Hepatocyte (in vitro differentiated cells): ENCODE results near the gene ACOX2. TPM values are rescaled to one million over a fixed set of nuclear protein-coding genes. Genes with fewer than 3 reads are reported as not detected.

Source experiments
- DNase-seq: peaks from one replicate; pipeline ENCODE4 v3.0.0-alpha.2; 2016; ENCODE audit warnings: low spot score
- H2AFZ ChIP-seq: fragments of 200-600 bp; sonication (generic); 2 replicates; pipeline ENCODE4 v1.6.0; 2016; ENCODE audit warnings: antibody characterized with exemption, mild to moderate bottlenecking
- H3K27ac ChIP-seq: fragments of 200-600 bp; sonication (generic); 2 replicates; pipeline ENCODE4 v1.5.1; 2016; ENCODE audit warnings: mild to moderate bottlenecking
- H3K27me3 ChIP-seq: fragments of 200-600 bp; sonication (generic); 2 replicates; pipeline ENCODE4 v1.6.1; 2016
- H3K36me3 ChIP-seq: fragments of 200-600 bp; sonication (generic); replicated peaks from 2 replicates; pipeline ENCODE4 v1.5.1; 2016; ENCODE audit warnings: low read depth; ENCODE audit not compliant: insufficient read depth
- H3K4me1 ChIP-seq: fragments of 200-600 bp; sonication (generic); 2 replicates; pipeline ENCODE4 v1.5.1; 2016; ENCODE audit warnings: mild to moderate bottlenecking, moderate library complexity; ENCODE audit not compliant: insufficient read depth
- H3K4me2 ChIP-seq: fragments of 200-600 bp; sonication (generic); 2 replicates; pipeline ENCODE4 v1.6.0; 2016
- H3K4me3 ChIP-seq: fragments of 200-600 bp; sonication (generic); 2 replicates; pipeline ENCODE4 v1.5.1; 2016; ENCODE audit warnings: mild to moderate bottlenecking
- H3K79me2 ChIP-seq: fragments of 200-600 bp; sonication (generic); 2 replicates; pipeline ENCODE4 v1.6.0; 2017; ENCODE audit warnings: mild to moderate bottlenecking
- H3K9me2 ChIP-seq: fragments of 200-600 bp; sonication (generic); replicated peaks from 2 replicates; pipeline ENCODE4 v1.6.0; 2017; ENCODE audit warnings: mild to moderate bottlenecking; ENCODE audit not compliant: insufficient read depth
- H3K9me3 ChIP-seq: fragments of 200-600 bp; sonication (generic); 2 replicates; pipeline ENCODE4 v1.5.1; 2016; ENCODE audit warnings: low read depth, mild to moderate bottlenecking
- H4K20me1 ChIP-seq: fragments of 200-600 bp; sonication (generic); 2 replicates; pipeline ENCODE4 v1.6.0; 2016; ENCODE audit warnings: mild to moderate bottlenecking; ENCODE audit not compliant: insufficient read depth, poor library complexity, severe bottlenecking
- EZH2 ChIP-seq: fragments of 200-600 bp; sonication (generic); IDR thresholded peaks from 2 replicates; pipeline ENCODE4 v1.6.1; 2016; ENCODE audit warnings: antibody characterized with exemption, mild to moderate bottlenecking, borderline replicate concordance
- EZH2phosphoT487 ChIP-seq: fragments of 200-600 bp; sonication (generic); IDR thresholded peaks from one replicate; pipeline ENCODE4 v1.6.1; 2018; ENCODE audit warnings: antibody characterized with exemption, mild to moderate bottlenecking, low read depth, moderate library complexity; ENCODE audit not compliant: unreplicated experiment, severe bottlenecking
- WGBS: methylation state at CpG from one replicate; pipeline ENCODE4 v1.1.6; 2016; ENCODE audit warnings: low lambda C conversion rate; ENCODE audit errors: missing lambda C conversion rate; 5-methylcytosine and 5-hydroxymethylcytosine counted together
- polyA plus RNA-seq: library from polyadenylated mRNA; unstranded; fragments of >200 nt; fragmentation: Nextera tagmentation; extraction: Ambion mirVana; gene quantifications from 2 replicates; pipeline ENCODE4 v1.2.1, GENCODE V29; 2016
- total RNA-seq: library from RNA; depleted of rRNA; stranded (reverse); fragments of >200 nt; gene quantifications from 2 replicates; pipeline ENCODE4 v1.2.3, GENCODE V29; 2014
- TF ChIP-seq, protein P1 (sequence below): fragments of 200-600 bp; sonication (generic); IDR thresholded peaks from 2 replicates; pipeline ENCODE4 v1.5.1; 2016; ENCODE audit warnings: antibody characterized with exemption, mild to moderate bottlenecking; ENCODE audit not compliant: poor library complexity

The ACOX2 gene
- total and polyA plus RNA-seq, 2 experiments from 2014 or later: 26.2 to 30.6 TPM

DNA sequence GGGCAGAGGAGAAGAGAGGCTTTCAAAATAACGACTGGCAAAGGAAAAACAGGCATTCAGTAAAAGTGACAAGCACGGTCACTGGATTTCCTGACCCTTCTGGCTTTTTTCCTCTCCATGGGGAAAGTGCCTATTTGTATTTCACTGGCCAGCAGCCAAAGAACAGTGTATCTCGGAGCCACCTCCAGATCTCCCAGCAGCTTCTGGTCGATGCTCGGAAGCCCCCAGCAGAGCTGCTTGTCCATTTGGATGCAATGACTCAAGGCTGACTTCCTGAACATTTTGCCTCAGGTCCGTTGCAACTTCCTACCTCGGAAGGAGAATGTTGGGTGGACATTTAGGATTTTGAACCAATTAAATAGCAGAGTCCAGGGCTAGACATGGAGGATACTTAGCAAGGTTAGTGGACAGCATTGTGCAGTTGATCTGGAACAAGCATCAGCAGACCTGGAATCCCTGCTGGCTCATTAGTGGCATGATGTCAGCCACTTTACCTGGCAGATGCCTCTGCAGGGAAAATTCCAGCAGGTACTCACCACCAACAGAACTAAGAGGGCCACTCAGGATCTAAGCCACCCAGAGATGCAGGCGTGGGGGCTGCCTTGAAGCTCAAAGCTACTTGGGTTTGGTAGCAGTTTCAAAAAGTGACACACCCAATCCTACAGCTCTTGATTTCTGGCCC lies 39.1 kb upstream of the ACOX2 start:
- Histone ChIP-seq H2AFZ (no peak overlapping the region), H3K79me2 (no peaks in the 10 kb centered on the region), H3K4me2 (no peak overlapping the region), H4K20me1 (no peaks in the 10 kb centered on the region), H3K4me1 (peaks cover 5% of the 10 kb centered on the region), H3K9me3 (no peaks in the 10 kb centered on the region), H3K36me3 (no peaks in the 10 kb centered on the region), H3K27ac (no peak overlapping the region), H3K4me3 (no peak overlapping the region), H3K9me2 (no peaks in the 10 kb centered on the region), H3K27me3 (no peaks in the 10 kb centered on the region)
- TF ChIP-seq EZH2 (no peak), EZH2phosphoT487 (no peak)
- TF ChIP-seq, protein P1, sequence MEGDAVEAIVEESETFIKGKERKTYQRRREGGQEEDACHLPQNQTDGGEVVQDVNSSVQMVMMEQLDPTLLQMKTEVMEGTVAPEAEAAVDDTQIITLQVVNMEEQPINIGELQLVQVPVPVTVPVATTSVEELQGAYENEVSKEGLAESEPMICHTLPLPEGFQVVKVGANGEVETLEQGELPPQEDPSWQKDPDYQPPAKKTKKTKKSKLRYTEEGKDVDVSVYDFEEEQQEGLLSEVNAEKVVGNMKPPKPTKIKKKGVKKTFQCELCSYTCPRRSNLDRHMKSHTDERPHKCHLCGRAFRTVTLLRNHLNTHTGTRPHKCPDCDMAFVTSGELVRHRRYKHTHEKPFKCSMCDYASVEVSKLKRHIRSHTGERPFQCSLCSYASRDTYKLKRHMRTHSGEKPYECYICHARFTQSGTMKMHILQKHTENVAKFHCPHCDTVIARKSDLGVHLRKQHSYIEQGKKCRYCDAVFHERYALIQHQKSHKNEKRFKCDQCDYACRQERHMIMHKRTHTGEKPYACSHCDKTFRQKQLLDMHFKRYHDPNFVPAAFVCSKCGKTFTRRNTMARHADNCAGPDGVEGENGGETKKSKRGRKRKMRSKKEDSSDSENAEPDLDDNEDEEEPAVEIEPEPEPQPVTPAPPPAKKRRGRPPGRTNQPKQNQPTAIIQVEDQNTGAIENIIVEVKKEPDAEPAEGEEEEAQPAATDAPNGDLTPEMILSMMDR: no peak
- no peak for DNase-seq
- 64% methylated on average over 8 of the region's 8 CpGs for WGBS

DNA sequence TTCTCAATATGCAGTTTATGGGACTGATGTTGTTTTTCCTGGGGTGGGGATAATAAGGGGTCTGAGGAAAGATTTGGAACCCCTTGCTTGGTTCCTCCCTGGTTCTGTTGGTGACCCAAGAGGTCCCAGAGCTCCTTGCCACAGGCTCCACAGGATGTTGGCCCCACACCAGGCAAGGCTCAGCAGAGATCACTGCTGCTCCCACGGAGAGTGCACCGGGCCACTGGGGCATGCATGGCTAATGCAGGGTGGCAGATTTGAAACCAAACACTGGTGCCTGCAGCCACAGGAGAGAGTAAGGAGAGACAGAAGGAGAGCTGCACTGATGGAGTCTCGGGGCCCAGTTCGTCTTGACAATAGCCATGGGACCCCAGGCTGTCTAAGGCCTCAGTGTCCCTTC lies 37.7 kb upstream of the ACOX2 start:
- peaks cover 5% of the 10 kb centered on the region for H3K4me1 ChIP-seq

DNA sequence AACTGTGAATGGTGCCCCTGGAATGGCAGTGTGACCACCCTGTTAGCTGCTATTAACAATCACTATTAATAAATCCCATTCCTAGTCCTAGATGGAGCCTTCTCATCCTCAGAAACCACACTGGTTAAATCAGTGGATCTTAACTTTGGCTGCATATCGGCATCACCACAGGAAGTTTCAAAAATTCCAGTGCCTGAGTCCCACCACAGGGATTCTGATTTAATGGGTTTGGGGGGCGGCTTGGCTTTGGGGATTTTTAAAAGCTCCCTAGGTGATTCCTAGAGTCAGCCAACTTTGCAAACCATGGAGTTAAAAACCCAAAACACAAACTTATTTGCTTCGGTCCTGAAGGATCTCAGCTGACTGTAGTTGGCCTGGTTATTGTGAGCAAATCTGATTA lies 37.1 kb upstream of the ACOX2 start:
- Histone ChIP-seq H3K9me2 (no peaks in the 10 kb centered on the region), H4K20me1 (no peaks in the 10 kb centered on the region), H3K27me3 (no peaks in the 10 kb centered on the region), H3K27ac (no peak overlapping the region), H3K4me1 (peaks cover 5% of the 10 kb centered on the region), H2AFZ (no peak overlapping the region), H3K4me2 (no peak overlapping the region), H3K36me3 (no peaks in the 10 kb centered on the region), H3K4me3 (no peak overlapping the region), H3K9me3 (no peaks in the 10 kb centered on the region), H3K79me2 (no peaks in the 10 kb centered on the region)
- WGBS: 81% methylated on average over 3 of the region's 3 CpGs
- no peak for DNase-seq
- TF ChIP-seq EZH2: no peak
- TF ChIP-seq, protein P1: no peak
- no peak for TF ChIP-seq EZH2phosphoT487

More for the DNA sequence above, 37.7 kb upstream of the ACOX2 start:
- no peaks in the 10 kb centered on the region for H3K36me3 ChIP-seq
- H3K27me3 ChIP-seq: no peaks in the 10 kb centered on the region
- H4K20me1 ChIP-seq: no peaks in the 10 kb centered on the region
- no peak for DNase-seq
- 91% methylated on average over 4 of the region's 4 CpGs for WGBS
- H3K27ac ChIP-seq: no peak overlapping the region
- H3K9me3 ChIP-seq: no peaks in the 10 kb centered on the region
- no peak overlapping the region for H2AFZ ChIP-seq
- no peak overlapping the region for H3K4me2 ChIP-seq
- H3K9me2 ChIP-seq: no peaks in the 10 kb centered on the region
- no peak overlapping the region for H3K4me3 ChIP-seq
- TF ChIP-seq, protein P1: no peak
- TF ChIP-seq EZH2 (no peak), EZH2phosphoT487 (no peak)
- H3K79me2 ChIP-seq: no peaks in the 10 kb centered on the region
